ENCODE measurements around the gene FAM120A.

FAM120A gene

DNA sequence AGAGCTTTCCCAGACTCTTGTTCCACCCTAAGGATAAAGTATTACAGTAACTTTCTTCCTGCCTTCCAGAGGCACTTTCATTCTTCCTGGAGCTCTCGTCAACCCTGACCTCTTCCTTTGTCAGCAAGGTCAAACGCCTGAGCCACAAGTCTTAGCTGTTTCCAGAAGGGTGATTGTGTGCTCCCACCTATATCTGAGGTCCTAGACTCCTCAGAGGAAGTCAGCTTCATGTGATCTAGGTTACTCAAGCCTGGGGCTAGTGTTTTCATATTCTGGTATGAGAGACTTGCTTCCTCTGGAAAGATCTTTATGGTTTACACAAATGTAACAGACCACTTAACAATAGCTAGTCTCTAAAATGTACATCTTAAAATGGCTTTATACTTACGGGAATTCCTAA is 5.4 kb upstream of the FAM120A start:
- no peak for DNase-seq (ENCODE audit: low spot score)

DNA sequence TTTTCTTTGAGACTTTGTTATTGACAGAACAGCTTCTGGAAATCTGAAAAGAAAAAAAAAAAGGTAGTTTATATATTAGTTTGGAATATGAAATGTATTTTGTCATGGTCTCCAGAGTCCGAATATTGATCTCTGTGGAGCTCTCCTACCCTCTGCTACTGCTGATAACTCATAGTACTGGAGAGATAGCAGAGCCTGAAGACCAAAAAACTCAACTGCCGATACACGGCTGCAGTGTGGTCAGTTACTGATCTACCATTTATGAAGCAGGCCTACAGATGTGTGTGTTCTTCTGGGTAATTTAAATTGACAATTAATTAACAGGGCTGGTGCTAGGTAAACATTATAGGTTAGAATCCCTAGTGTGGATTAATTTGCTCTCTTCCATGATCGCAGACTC is 3.8 kb upstream of the FAM120A start:
- DNase-seq (ENCODE audit: low spot score), result no peak

DNA sequence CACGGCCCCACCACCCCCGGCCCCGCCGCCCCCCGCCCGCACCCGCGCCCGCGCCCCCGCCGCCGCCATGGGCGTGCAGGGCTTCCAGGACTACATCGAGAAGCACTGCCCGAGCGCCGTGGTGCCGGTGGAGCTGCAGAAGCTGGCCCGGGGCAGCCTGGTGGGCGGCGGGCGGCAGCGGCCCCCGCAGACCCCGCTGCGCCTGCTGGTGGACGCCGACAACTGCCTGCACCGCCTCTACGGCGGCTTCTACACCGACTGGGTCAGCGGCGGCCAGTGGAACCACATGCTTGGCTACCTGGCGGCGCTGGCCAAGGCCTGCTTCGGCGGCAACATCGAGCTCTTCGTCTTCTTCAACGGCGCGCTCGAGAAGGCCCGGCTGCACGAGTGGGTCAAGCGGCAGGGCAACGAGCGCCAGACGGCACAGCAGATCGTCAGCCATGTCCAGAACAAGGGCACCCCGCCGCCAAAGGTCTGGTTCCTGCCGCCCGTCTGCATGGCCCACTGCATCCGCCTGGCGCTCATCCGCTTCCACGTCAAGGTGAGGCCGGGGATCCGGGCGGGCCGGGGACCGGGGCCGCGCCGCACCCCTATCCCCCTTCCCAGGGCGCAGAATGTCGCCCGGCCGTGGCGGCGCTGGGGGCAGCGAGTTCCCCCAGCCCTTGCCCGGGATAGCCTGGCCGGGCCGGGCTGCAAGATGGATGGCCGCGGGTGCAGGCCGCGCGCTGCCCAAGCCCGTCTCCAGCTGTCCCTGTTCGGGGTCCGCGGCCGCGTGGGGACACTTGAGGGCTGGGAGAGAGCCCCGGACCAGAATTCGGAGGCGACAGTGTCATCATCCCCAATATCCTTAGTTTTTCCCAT is 594 bp downstream of the FAM120A start:
- DNase-seq (ENCODE audit: low spot score), result peak; percentile 55

DNA sequence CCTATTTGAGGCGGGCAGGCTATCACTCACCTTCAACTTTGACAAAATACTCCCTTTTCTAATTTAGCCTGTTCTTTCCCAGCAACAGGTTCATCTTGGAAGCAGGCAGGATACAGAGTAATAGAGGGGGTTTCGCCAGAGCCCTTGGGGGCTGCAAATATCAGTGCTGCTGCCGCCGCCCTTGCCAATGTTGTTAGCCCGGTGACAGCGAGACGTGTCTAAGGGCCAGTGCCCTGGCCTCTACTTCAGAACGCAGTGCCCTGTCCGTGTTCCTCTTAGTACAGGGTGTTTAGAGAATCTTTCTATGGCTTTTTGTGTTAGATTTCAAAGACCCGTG is 1.2 kb downstream of the FAM120A start:
- DNase-seq (ENCODE audit: low spot score), result no peak

DNA sequence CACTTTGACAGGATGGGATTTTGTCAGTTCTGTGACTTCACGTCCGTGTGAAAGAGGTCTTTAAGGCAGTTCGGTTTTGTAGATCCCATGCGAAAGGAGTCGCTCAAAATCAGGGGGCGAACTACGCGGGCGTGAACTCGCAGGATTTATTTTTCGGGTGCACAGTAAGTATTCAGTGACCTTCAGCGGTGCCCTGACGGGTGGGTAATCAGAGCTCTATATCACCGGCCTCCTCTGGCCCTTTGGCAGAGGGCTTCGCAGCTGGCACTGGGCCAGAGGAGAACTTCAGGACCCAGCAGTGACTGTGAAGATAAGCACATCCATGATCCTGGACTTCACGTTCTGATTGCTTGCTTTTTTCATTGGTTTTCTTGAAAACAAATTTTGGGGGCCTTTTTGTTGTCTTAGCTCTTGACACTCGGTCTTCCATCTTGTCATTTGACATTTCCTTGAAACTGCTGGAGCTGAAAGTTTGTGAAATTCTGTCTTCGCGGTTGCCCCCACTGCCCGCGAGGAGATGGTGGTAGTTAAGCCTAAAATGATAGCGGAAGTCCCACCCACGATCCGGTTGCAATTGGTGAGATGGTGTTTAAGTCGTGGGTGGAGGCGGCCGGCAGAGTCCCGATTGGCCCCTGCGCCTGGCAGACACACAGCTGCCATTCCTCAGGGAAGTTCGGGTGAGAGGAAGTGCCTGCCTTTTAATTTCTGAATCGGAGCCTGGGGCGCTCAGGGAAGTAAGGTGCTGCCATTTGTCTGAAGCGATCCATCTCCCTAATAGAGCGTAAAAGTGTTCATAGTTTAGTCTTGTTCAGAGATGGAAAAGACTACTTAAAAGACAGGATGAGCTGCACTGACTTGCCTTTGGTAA is 1.8 kb downstream of the FAM120A start, which contains the start of gene FAM120AOS:
Gene FAM120AOS (minus strand): TSS at position 535 of the 868 bp plus-strand sequence. CDS start 872 bp downstream, outside the sequence.
- peak; percentile 95 for DNase-seq (ENCODE audit: low spot score)

DNA sequence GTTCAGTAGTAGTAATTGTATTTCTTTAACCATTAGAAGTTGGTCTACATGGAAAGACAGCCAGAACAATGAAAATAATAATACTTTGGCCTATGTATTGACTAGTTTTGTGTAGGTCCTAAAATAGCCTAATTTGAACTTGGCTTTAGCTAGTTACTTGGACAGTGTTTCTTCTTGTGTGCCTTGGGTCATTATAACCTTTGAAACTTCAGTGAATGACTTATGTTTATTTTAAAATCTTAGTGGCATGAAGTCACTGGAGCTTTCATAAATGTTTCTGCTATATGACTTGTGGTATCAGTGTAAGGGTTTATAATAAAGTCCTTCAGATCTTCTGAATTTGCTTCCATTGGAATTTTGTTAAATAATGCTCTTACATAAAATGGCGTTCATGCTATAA is 4.5 kb downstream of the FAM120A start:
- DNase-seq (ENCODE audit: low spot score), result no peak

DNA sequence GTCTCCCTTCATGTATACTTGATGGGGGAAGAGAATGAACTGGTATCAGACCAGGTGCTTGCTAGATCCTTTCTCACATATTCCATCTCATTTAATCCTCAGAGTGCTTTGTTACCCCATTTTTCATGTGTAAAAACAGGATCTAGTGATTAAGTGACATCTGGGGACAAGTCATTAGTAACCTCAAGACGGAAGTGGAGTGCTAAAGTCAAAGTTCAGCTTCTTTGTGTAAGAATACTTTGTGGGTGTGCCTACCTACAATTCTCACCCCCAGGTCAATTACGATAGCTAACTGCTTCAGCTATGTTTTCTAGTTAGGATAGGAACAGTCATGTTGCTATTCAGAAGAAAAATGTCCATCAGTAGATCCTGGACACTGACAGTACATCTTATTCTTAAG is 5.0 kb downstream of the FAM120A start:
- DNase-seq (ENCODE audit: low spot score), result no peak

DNA sequence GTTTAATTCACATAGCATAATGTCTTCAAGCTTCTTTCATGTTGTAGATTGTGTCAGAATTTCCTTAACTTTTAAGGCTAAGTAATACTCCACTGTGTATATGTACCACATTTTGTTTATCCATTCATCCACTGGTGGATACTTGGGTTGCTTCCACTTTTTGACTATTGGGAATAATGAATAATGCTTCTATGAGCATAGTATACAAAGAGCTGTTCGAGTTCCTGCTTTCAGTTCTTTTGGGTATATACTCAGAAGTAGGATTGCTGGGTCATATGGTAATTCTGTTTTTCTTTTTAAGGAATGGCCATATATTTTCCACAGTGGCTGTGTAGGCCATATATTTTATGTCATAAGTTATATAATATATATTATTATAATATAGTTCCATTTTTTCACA is 5.5 kb downstream of the FAM120A start:
- no peak for DNase-seq (ENCODE audit: low spot score)

DNA sequence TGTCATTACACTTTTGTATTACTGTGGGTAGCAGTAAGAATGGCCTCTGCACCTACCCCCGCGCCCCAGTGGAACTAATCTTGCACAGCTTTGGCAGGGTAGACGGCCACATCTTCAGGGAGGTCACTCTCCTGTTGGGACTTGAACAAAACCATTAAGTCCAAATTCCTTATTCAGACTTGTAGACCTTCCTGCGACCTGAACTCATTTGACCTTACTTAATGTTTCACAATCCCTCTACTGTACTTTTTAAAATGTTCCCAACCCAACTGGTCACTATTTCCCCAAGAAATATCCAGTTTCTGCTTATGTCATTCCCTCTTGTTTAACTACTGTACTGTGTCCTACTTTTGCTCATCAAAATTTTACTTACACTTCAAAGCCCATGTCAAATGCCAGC is 7.2 kb downstream of the FAM120A start:
- DNase-seq (ENCODE audit: low spot score), result no peak

DNA sequence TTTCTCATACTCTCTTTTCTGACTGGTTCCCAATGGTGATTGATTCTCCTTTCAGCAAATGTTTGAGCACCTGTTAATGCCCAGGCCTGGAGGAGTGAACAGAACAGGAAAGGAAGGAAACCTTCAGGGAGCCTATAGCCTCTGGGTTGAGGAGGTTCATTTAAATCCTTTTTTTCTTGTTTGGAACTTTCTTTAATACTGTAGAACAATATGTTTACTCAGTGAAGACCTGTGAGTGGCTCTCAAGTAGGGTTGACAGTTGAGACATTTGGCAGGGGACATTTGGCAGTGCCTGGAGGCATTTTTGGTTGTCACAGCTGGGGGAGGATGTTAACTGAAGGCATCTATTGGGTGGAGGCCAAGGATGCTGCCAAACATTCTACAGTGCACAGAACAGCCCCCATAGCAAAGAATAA is 8.0 kb downstream of the FAM120A start:
- DNase-seq (ENCODE audit: low spot score), result no peak

DNA sequence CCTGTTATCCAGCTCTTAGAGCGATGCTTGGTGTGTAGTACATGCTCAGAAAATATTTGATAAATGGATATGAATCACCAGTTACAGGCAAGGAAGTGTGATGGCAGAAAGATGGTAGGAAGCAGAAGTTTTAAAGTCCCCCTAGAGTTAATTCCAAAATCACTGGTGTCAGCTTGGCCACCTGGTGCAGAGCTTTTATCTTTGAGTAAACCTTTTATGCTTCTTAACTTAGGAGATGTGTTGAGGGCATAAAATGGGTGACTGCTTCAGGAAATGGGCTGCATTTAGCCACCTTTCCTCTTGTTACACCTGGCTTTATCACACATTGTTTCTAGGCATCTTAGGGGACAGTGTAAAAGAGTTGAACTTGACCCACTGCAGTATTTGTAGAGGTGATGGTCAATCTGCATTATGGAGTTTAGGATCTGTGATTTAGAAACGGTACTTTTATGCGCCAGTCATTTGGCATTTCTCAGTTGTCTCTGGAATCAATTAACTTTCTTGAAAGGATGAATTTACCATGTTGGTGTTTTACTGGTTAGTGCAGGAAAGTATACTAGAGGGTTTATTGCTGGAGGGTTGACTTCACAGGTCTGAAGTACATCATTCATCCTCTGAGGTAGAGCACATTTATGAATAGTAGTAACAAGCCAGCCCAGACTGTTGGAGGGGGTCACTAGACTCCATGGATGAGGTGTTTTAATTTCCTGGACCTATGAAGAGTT is 9.4 kb downstream of the FAM120A start:
- no peak for DNase-seq (ENCODE audit: low spot score)

DNA sequence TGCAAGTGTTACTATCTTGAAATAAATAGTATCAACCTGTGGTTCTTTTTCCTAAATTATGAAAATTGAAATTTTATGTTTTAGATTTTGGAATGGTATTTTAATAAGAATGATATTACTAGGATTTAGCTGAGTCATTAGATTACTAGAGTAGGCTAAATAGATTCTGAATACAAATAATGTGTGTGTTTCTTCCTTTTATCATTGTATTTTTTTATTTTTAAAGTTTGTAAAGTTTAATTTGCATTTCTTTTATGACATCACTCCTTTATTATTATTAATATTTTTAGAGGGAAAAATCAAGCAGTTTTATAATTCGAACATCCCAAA is 9.9 kb downstream of the FAM120A start:
- no peak for DNase-seq (ENCODE audit: low spot score)

DNA sequence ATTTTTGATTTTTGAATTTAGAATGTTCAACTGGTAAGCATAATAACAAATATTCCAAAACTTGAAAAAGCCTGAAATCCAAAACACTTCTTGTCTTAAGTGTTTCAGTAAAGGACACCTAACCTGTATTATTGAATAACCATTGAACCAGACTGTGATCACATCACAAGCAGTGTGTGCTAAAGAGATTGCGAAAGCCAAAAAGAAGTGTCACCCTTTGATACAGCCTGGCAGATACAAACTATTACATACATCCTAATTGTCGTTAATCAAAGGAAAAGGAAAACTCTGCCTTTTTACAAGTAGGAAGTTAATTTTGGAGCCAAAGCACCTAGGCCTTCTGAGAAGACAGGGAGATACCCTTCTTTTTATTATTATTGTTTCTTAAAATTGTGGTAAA is 10.3 kb downstream of the FAM120A start:
- no peak for DNase-seq (ENCODE audit: low spot score)

DNA sequence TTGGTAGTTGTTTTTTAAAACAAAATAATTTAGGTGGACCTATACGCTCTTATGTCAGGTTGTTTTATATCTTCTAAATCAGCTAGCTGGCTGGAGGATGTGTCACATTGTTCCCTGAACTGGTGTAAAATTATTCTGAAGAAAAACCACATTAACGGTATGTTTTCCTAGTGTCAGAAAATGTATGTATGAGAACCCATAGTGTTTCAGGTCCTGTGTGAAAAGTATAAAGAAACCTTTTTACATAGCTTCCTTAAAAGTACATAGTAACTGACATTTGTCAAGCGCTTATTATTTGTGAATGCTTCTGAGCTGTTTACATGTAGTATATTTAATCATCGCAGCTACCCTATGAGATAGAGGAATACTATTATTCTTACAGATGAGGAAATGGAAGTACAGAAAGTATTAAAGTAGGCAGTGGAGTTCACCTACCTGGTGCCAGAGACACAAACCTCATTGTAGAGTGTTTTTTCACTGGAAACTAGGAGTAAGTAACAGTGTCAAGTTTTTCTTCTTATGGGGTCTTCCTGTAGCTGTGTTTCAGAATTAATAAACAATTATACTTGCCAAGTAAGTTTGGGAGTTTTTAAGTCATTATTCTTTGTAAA is 12.3 kb downstream of the FAM120A start:
- no peak for DNase-seq (ENCODE audit: low spot score)

DNA sequence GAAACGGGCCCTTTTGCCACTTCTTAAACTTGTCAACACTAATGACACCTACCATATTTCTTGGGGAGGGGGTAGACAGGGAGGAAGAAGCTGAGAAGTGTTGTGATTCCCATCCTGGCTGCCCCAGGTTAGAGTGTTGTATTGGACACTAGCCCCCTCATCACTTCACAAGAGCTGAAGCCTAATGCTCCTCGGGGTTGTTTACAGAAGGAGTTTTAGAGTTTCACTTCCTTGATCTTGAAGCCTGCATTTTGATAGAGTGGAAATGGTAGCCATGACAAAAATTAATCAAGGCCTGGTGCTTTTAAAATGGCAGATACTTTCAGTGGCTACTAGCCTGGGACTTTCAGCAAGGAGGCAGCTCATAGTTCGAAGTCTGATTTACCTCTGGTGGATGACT is 12.9 kb downstream of the FAM120A start:
- DNase-seq (ENCODE audit: low spot score), result no peak

DNA sequence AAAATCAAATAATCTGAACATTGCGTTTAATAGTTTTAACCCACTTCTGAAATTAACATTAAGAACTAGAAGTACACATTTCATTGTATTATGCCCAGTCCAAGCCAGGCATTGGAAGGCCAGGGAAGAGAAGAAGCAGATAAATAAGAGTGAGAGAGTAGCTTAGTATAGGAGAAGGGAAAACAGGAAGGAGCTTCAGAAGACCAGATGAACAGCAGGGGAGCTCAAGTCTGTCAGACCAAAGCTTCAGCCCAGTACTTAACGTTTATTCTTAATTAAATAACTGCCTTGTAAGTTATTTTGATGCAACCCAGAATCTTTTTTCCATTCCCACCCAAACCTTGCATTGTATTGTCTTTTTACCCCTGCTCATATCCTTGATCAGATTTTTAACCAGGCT is 13.4 kb downstream of the FAM120A start:
- DNase-seq (ENCODE audit: low spot score), result no peak

DNA sequence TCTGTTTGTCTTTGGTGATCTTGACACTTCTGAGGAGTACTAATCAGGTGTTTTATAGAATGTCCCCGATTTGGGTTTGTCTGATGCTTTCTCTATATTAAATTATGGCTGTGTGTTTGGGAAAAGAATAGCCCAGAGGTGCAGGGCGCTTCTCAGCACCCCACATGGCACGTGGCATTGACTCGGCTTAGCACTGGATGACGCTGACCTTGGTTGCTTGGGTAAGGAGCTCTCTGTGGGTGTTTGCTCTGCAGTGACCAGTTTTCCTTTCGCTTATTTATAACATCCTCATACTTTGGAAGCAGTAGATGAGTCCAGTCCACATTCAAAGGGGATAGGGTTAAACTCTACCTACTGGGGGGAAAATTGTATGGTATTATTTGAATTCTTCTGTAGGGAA is 14.4 kb downstream of the FAM120A start:
- DNase-seq (ENCODE audit: low spot score), result no peak

DNA sequence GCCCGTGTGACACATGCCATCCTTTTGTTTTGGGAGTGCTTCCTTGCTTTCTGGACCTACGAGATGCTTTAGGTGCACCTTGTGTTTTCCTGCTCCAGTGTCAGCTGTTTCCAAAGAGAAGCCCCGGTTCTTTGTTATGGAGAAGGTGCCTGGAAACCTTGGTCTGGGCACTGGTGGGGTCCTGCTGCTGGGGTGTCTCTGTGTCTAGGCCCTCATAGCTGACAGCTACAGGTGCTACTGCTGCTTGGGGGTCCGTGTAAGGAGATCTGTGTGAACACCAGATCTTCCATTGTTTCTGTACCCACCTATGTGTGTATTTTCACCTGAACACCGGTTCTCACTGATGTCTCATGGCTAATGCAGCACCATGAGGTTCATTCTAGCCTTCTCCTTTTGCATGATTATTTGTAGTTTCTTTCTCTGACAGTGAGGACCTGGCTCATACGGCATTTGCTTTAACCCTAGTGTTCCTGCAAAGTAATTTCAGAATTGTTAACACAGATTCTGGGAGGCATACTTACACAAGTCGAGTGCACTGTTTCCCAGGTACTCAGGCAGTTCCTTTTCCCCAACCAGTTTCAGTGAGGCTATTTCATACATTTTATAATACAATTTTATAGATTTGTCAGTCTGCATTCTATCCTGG is 15.1 kb downstream of the FAM120A start:
- DNase-seq (ENCODE audit: low spot score), result peak; percentile 22

DNA sequence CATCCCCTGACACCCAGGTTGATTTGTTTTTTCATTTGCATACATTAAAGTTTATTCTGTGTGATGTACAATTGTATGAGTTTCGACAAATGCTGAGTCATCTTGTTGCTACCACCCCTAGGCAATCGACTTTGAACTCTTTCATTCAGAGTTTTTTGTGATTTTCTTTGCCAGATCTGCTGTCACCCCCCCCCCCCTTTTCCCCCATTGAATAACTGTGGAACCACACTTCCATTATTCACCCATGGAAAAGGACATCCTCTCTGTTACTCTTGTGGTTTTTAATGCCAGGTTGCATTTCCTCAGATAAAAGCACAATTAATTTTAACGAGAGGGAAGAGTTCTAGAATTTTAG is 15.6 kb downstream of the FAM120A start:
- DNase-seq (ENCODE audit: low spot score), result peak; percentile 52

DNA sequence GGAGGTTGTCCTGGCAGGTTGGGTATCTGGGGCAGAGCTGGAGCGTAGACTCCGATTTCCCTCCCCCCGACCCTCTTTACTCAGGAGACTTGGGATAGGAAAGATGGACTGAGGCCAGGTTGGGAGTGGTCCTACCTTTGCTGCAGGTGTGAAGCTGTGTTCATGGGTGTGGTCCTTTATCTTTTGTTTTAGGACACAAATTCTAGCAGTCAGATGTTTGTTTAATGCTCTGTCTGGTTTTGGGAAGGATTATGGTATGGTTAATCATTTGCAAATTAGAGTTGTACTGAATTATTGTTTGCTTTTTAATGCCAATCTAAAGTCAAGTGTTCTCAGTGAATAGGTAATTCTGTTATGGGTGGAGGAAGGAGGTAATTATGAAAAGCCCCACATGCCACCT is 16.0 kb downstream of the FAM120A start:
- peak; percentile 81 for DNase-seq (ENCODE audit: low spot score)

DNA sequence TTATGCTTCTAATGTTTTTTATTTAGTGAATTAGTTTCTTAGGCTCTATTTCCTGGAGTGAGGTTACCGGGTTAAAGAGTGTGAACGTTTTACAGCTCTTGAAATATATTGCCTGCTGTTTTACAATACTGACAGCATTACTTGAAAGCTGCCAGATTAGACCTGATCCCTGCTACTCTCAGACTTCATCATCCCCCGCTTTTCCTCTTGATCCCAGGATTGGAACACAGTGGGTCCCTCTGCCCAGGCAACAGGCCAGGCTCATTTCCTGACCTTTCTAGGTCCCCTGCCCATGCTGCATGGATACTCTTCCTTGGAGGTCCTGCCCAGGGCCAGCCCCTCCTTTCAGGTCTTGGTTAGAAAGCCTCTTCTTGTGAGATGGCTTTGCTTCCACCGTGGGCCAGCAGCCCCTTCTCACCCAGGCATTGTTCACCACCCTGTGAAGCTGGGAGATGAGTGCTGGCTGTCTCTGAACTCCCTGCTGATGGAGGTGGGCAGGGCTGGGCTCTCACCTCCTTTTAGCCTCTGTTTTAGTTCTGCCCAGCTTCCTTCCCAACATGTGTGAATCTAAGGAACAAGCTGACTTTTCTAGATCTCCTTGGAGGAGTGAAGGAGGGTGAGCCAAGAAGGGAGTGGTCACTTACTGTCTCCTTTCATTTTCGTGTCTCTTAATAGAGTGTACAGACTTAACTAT is 17.4 kb downstream of the FAM120A start:
- no peak for DNase-seq (ENCODE audit: low spot score)

Measured in SW480 (cell line).